ENCODE measurements around the gene C9orf78. TPM values are rescaled to one million over a fixed set of nuclear protein-coding genes. Genes with fewer than 3 reads are reported as not detected.

The C9orf78 gene
- total RNA-seq, 1 experiment from 2014 or later = 42.4 TPM

- Histone ChIP-seq H4K20me1 (ENCODE audit: low read length) (no peaks in the 10 kb centered on the region), H3K4me1 (ENCODE audit: insufficient read depth, low read length) (no peaks in the 10 kb centered on the region), H3K79me2 (ENCODE audit: low read length) (peaks cover 2% of the 10 kb centered on the region), H3K36me3 (ENCODE audit: low read depth, low read length) (peaks cover 15% of the 10 kb centered on the region; the same call in 1 of the 2 replicates), H3F3A (ENCODE audit: low read length, unreplicated experiment) (no peaks in the 10 kb centered on the region), H3K4me2 (ENCODE audit: low read length) (no peak overlapping the region), H3K27ac (ENCODE audit: low read length) (no peak overlapping the region), H2AFZ (ENCODE audit: low read length) (no peak overlapping the region), H3K27me3 (ENCODE audit: low read length) (no peaks in the 10 kb centered on the region), H3K4me3 (ENCODE audit: low read length) (no peak overlapping the region), H3K9me2 (replicated peaks; ENCODE audit: low read length) (no peaks in the 10 kb centered on the region), H3K9ac (ENCODE audit: low read length) (no peak overlapping the region), H3K9me3 (ENCODE audit: low read length) (no peaks in the 10 kb centered on the region)
- ATAC-seq (no peak), DNase-seq (no peak)
- intact Hi-C loops (cut with micrococcal nuclease) = no loop called here
- no peak for TF ChIP-seq CTCF (conservative IDR thresholded peaks at IDR 0.05; ENCODE audit: low read depth, low read length)
- TF ChIP-seq EZH2phosphoT487 (IDR thresholded peaks at IDR 0.05; ENCODE audit: borderline replicate concordance, low read length) = no peak
- no peak for TF ChIP-seq EZH2 (IDR thresholded peaks at IDR 0.05; ENCODE audit: low read length, unreplicated experiment)
- ChIA-PET POLR2A (ENCODE audit: unreplicated experiment) (no interaction called here), CTCF (no interaction called here)
- no TSS peak for BruUV-seq (replicated peaks)
Observed at GRCh38 chr9:129828051-129828450, 7.0 kb downstream of the C9orf78 start.

GRCh38 chr9:129826759-129827158 is 8.3 kb downstream of the C9orf78 start:
- peaks cover 14% of the 10 kb centered on the region for H3K79me2 ChIP-seq (ENCODE audit: low read length)
- CTCF ChIA-PET = no interaction called here
- no peak overlapping the region for H3K9ac ChIP-seq (ENCODE audit: low read length)
- H3F3A ChIP-seq (ENCODE audit: low read length, unreplicated experiment) = no peaks in the 10 kb centered on the region
- no peaks in the 10 kb centered on the region for H4K20me1 ChIP-seq (ENCODE audit: low read length)
- peaks cover 18% of the 10 kb centered on the region for H3K36me3 ChIP-seq (ENCODE audit: low read depth, low read length)
- no peak for ATAC-seq
- intact Hi-C loops (cut with micrococcal nuclease) = no loop called here
- no peak overlapping the region for H3K4me2 ChIP-seq (ENCODE audit: low read length)
- H3K4me3 ChIP-seq (ENCODE audit: low read length) = no peak overlapping the region
- no peak for DNase-seq
- BruUV-seq (replicated peaks) = no TSS peak
- H3K9me2 ChIP-seq (replicated peaks; ENCODE audit: low read length) = no peaks in the 10 kb centered on the region
- TF ChIP-seq EZH2 (IDR thresholded peaks at IDR 0.05; ENCODE audit: low read length, unreplicated experiment) (no peak), CTCF (conservative IDR thresholded peaks at IDR 0.05; ENCODE audit: low read depth, low read length) (no peak), EZH2phosphoT487 (IDR thresholded peaks at IDR 0.05; ENCODE audit: borderline replicate concordance, low read length) (no peak)
- POLR2A ChIA-PET (ENCODE audit: unreplicated experiment) = no interaction called here
- peaks cover 5% of the 10 kb centered on the region; the same call in 1 of the 2 replicates for H3K4me1 ChIP-seq (ENCODE audit: insufficient read depth, low read length)
- H3K9me3 ChIP-seq (ENCODE audit: low read length) = no peaks in the 10 kb centered on the region
- H3K27me3 ChIP-seq (ENCODE audit: low read length) = no peaks in the 10 kb centered on the region
- no peak overlapping the region for H2AFZ ChIP-seq (ENCODE audit: low read length)
- H3K27ac ChIP-seq (ENCODE audit: low read length) = no peak overlapping the region

GRCh38 chr9:129826344-129826743 is 8.7 kb downstream of the C9orf78 start:
- no peak overlapping the region for H3K4me3 ChIP-seq (ENCODE audit: low read length)
- H4K20me1 ChIP-seq (ENCODE audit: low read length) = no peaks in the 10 kb centered on the region
- no peak overlapping the region for H3K9ac ChIP-seq (ENCODE audit: low read length)
- no peak overlapping the region for H3K27ac ChIP-seq (ENCODE audit: low read length)
- no TSS peak for BruUV-seq (replicated peaks)
- intact Hi-C loops (cut with micrococcal nuclease) = no loop called here
- no peaks in the 10 kb centered on the region for H3K9me2 ChIP-seq (replicated peaks; ENCODE audit: low read length)
- ATAC-seq (no peak), DNase-seq (no peak)
- peaks cover 14% of the 10 kb centered on the region for H3K79me2 ChIP-seq (ENCODE audit: low read length)
- H2AFZ ChIP-seq (ENCODE audit: low read length) = no peak overlapping the region
- H3F3A ChIP-seq (ENCODE audit: low read length, unreplicated experiment) = no peaks in the 10 kb centered on the region
- H3K36me3 ChIP-seq (ENCODE audit: low read depth, low read length) = peaks cover 17% of the 10 kb centered on the region
- no peaks in the 10 kb centered on the region for H3K27me3 ChIP-seq (ENCODE audit: low read length)
- TF ChIP-seq EZH2 (IDR thresholded peaks at IDR 0.05; ENCODE audit: low read length, unreplicated experiment) (no peak), EZH2phosphoT487 (IDR thresholded peaks at IDR 0.05; ENCODE audit: borderline replicate concordance, low read length) (no peak), CTCF (conservative IDR thresholded peaks at IDR 0.05; ENCODE audit: low read depth, low read length) (no peak)
- ChIA-PET POLR2A (ENCODE audit: unreplicated experiment) (no interaction called here), CTCF (no interaction called here)
- H3K4me2 ChIP-seq (ENCODE audit: low read length) = no peak overlapping the region
- peaks cover 5% of the 10 kb centered on the region; the same call in 1 of the 2 replicates for H3K4me1 ChIP-seq (ENCODE audit: insufficient read depth, low read length)
- no peaks in the 10 kb centered on the region for H3K9me3 ChIP-seq (ENCODE audit: low read length)

Measured in PC-3 (cell line).